Loucy (cell line): ENCODE results near the gene BTBD9.

ENCODE experiments used
- H2AFZ ChIP-seq: fragments of 200-600 bp; sonication (generic); 2 replicates; pipeline ENCODE4 v1.6.0; 2016; ENCODE audit warnings: antibody characterized with exemption, mild to moderate bottlenecking, low read length, moderate library complexity
- H3F3A ChIP-seq: fragments of 200-600 bp; 2 replicates; pipeline ENCODE4 v1.6.0; 2016; ENCODE audit warnings: antibody characterized with exemption, low read depth, mild to moderate bottlenecking
- H3K27me3 ChIP-seq: fragments of 200-600 bp; sonication (generic); 2 replicates; pipeline ENCODE4 v1.6.1; 2014; ENCODE audit warnings: low read length, mild to moderate bottlenecking; ENCODE audit not compliant: insufficient read depth, poor library complexity, severe bottlenecking
- H3K36me3 ChIP-seq: fragments of 200-600 bp; sonication (generic); 2 replicates; pipeline ENCODE4 v1.6.1; 2016; ENCODE audit warnings: low read length; ENCODE audit not compliant: insufficient read depth
- H3K4me1 ChIP-seq: fragments of 200-600 bp; sonication (generic); 2 replicates; pipeline ENCODE4 v1.5.1; 2014; ENCODE audit warnings: low read length, mild to moderate bottlenecking; ENCODE audit not compliant: insufficient read depth, poor library complexity, severe bottlenecking
- H3K4me2 ChIP-seq: fragments of 200-600 bp; sonication (generic); 2 replicates; pipeline ENCODE4 v1.6.0; 2014; ENCODE audit warnings: antibody characterized with exemption, low read length, low read depth, mild to moderate bottlenecking; ENCODE audit not compliant: poor library complexity, severe bottlenecking
- H3K4me3 ChIP-seq: fragments of 200-600 bp; sonication (generic); 2 replicates; pipeline ENCODE4 v1.5.1; 2014; ENCODE audit warnings: low read length, mild to moderate bottlenecking, mixed read lengths; ENCODE audit not compliant: poor library complexity, severe bottlenecking
- H3K79me2 ChIP-seq: fragments of 200-600 bp; sonication (generic); 2 replicates; pipeline ENCODE4 v1.6.1; 2014; ENCODE audit warnings: low read length; ENCODE audit not compliant: insufficient read depth
- H3K9ac ChIP-seq: fragments of 200-600 bp; sonication (generic); 2 replicates; pipeline ENCODE4 v1.6.0; 2014; ENCODE audit warnings: mild to moderate bottlenecking, low read depth, low read length, moderate library complexity; ENCODE audit not compliant: poor library complexity, severe bottlenecking
- H3K9me2 ChIP-seq: fragments of 200-600 bp; sonication (generic); replicated peaks from 2 replicates; pipeline ENCODE4 v1.6.1; 2016; ENCODE audit warnings: low read depth, low read length, mixed read lengths
- H3K9me3 ChIP-seq: fragments of 200-600 bp; sonication (generic); 2 replicates; pipeline ENCODE4 v1.6.1; 2014; ENCODE audit warnings: mild to moderate bottlenecking, antibody characterized with exemption, low read length, low read depth; ENCODE audit not compliant: insufficient read depth
- H4K20me1 ChIP-seq: fragments of 200-600 bp; sonication (generic); 2 replicates; pipeline ENCODE4 v1.6.0; 2014; ENCODE audit warnings: antibody characterized with exemption, low read length, mild to moderate bottlenecking; ENCODE audit not compliant: insufficient read depth, poor library complexity, severe bottlenecking
- CTCF ChIP-seq: fragments of 200-600 bp; sonication (generic); conservative IDR thresholded peaks from 2 replicates; pipeline ENCODE4 v1.5.1; 2014; ENCODE audit warnings: mild to moderate bottlenecking, antibody characterized with exemption, low read length
- EZH2phosphoT487 ChIP-seq: fragments of 200-600 bp; IDR thresholded peaks from 2 replicates; pipeline ENCODE4 v1.6.1; 2018; ENCODE audit warnings: antibody characterized with exemption, mild to moderate bottlenecking, moderate library complexity, borderline replicate concordance

Gene BTBD9

GRCh38 chr6:38172739-38173410, 466.9 kb downstream of the BTBD9 start:
- no peaks in the 10 kb centered on the region for H3K4me1 ChIP-seq
- H3K9me3 ChIP-seq = no peaks in the 10 kb centered on the region
- H3K9ac ChIP-seq = no peak overlapping the region
- H3K27me3 ChIP-seq = no peaks in the 10 kb centered on the region
- no peak overlapping the region for H3K4me3 ChIP-seq
- H2AFZ ChIP-seq = no peak overlapping the region
- no peak for TF ChIP-seq CTCF
- TF ChIP-seq EZH2phosphoT487 = no peak
- no peaks in the 10 kb centered on the region for H3K9me2 ChIP-seq
- no peak overlapping the region for H3K4me2 ChIP-seq
- H3K79me2 ChIP-seq = no peaks in the 10 kb centered on the region
- H3F3A ChIP-seq = no peaks in the 10 kb centered on the region
- peaks cover 2% of the 10 kb centered on the region; the same call in 1 of the 2 replicates for H3K36me3 ChIP-seq
- H4K20me1 ChIP-seq = no peaks in the 10 kb centered on the region

DNA sequence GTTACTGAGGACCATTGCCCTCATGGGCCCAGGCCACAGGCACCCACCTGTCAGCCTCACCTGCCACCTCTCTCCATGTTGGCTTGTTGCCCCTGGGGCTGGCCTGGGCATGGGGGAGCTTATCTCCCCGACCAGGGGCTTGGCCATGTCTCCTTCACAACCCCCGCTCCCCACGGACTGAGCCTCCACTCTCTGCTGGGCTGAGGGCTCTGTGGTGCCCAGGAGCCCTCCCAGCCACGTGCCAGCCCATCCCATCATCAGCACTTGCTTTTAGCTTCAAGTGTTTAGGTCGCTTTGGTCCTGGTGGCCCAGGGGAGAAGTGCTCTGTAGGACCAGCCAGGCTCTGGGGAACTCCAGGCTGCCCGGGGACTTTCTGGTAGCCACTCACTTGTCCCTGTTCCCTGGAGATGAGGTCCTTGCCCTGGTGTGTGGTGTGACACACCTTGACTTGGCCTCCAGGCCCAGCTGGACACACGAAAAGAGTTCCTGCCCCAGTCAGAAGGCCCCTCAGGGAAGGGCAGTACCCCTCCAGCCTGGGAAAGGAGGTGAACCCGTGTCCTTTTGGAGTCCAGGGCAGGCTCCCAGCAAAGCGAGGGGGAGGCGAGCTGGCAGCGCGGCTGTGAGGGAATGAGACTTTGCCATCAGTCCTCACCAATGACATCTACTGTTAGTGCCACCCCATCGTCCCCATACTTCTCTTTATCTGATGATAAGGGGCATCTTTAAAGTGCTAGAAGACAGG, 467.6 kb downstream of the BTBD9 start:
- H3K27me3 ChIP-seq = no peaks in the 10 kb centered on the region
- TF ChIP-seq EZH2phosphoT487 (no peak), CTCF (no peak)
- H3K9me3 ChIP-seq = no peaks in the 10 kb centered on the region
- no peak overlapping the region for H3K4me3 ChIP-seq
- H3F3A ChIP-seq = no peaks in the 10 kb centered on the region
- H3K79me2 ChIP-seq = no peaks in the 10 kb centered on the region
- H3K9me2 ChIP-seq = no peaks in the 10 kb centered on the region
- H2AFZ ChIP-seq = no peak overlapping the region
- no peaks in the 10 kb centered on the region for H3K4me1 ChIP-seq
- no peak overlapping the region for H3K9ac ChIP-seq
- H3K4me2 ChIP-seq = no peak overlapping the region
- H4K20me1 ChIP-seq = no peaks in the 10 kb centered on the region
- peaks cover 2% of the 10 kb centered on the region; the same call in 1 of the 2 replicates for H3K36me3 ChIP-seq

DNA sequence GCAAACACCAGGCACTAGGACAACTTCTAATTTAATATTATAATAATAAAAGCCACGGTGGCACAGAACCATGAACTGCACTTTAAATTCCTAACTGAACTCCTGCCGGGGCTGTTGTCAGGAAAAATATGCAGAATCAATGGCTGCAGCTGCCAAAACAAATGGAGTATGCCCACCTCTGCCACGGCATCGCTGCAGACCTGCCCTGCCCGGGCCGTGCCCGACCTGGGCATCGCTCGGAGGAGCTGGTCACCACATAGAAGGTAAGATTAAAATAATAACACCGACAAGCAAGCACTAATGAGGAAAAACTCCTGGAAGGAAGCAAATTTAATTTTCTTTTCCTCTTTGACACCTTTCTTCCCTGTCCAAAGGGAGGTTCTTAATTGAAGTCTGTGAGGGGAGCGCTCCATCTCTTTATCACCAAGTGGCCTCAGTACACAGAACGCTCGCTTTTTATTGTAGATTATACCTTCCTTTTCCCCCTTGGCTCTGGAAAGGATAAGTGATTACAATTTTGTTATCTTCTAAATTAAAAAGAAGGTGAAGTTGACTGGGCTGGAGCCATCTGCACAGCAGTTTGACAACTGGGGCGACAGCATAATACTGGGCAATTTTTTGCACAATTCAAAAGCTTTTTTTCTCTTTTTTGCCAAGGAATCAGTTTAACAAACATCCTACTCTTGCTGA, 468.9 kb downstream of the BTBD9 start:
- TF ChIP-seq EZH2phosphoT487 = no peak
- TF ChIP-seq CTCF = no peak
- Histone ChIP-seq H3K4me2 (no peak overlapping the region), H3K9me3 (no peaks in the 10 kb centered on the region), H4K20me1 (no peaks in the 10 kb centered on the region), H2AFZ (no peak overlapping the region), H3K4me3 (no peak overlapping the region), H3K9ac (no peak overlapping the region), H3K79me2 (no peaks in the 10 kb centered on the region), H3K27me3 (no peaks in the 10 kb centered on the region), H3K9me2 (no peaks in the 10 kb centered on the region), H3K4me1 (no peaks in the 10 kb centered on the region), H3K36me3 (peaks cover 2% of the 10 kb centered on the region; the same call in 1 of the 2 replicates), H3F3A (no peaks in the 10 kb centered on the region)
